Left cardiac atrium (tissue), 4 donors: ENCODE data around the gene GMDS. TPM values are rescaled to one million over a fixed set of nuclear protein-coding genes. Genes with fewer than 3 reads are reported as not detected.
"Not testable (repeated sequence)": the region's sequence is repeated elsewhere in the genome, so short reads cannot be mapped to it uniquely, and the experiment has no call there.

Experiments
- ATAC-seq, 2 donors: fragments of 200-7000 bp; cut with Tn5 transposase; one replicate each; pipeline ENCODE4 v1.9.1; 2020; ENCODE audit warnings: mild to moderate bottlenecking in 2 of 2, moderate library complexity in 2 of 2
- DNase-seq: peaks from one replicate; pipeline ENCODE4 v3.0.0-alpha.2; 2020
- intact Hi-C, 2 donors: fragments of 100-400 bp; cut with DNase I; formaldehyde crosslinking; loops; one replicate each; pipeline versions ENCODE4 v1.14.1 to v1.15.1; 2022 to 2023
- total RNA-seq, 2 donors: library from RNA; stranded (reverse); fragmentation: NEBNext Ultra II Directional; extraction: Animal tissue kit (Norgen Biotek cat#: 25700); gene quantifications; one replicate each; pipeline ENCODE4 v1.2.1, GENCODE V29; 2021
- donor health status: DM: no; HTN: yes; CAD: no.
- donor health status: DM: no; HTN: yes; CAD: no; lungs with severe emphysema.
- donor health status: DM: yes; HTN: yes; CAD: no.
- donor health status: Dilated cardiomyopathy.

Gene GMDS
- total RNA-seq, 2 donors from 2014 or later = 8.4 to 20.8 TPM

DNA sequence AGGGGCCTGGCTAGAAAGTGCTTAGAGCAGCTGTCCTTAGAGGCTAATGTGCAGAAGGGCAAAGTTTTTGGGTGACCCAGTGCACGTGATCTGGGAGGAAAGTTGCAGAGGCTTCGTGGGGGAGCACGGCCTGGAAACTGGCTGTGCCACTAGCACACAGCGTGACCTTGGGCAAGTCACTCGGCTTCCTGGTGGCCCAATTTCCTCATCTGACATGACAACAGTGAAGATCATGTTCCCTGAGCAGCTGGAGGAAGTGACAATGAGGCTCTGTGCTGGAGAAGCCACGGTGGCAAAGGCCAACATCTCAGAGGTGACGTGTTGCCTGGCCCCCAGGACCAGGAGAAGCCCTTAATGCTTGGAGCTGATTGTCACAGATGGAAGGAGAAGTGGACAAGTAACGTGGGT is 536.2 kb downstream of the GMDS start:
- DNase-seq = no peak
- ATAC-seq = no peak
- intact Hi-C loops = no loop called here

DNA sequence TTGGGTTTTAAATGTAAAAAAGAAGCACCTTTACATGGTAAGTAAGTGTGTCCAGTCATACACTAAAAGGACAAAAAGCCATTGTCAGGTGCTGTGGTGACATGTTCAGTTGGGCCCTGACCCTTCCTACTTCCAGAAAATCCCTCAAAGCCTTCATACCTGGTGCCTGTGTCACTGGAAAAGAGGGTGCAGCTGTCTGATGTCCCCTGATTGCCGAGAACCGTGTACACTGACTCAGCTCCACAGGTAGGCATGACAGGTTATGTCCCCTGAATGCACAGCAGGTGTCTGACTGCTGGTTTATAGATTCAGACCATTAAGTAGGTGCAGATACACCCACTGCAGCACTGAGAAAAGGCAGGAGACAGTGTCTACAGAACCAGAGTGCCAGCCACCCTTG is 536.6 kb downstream of the GMDS start:
- DNase-seq (no peak), ATAC-seq (no peak)
- intact Hi-C loops = no loop called here

GRCh38 chr6:1708122-1708521 is 537.3 kb downstream of the GMDS start:
- ATAC-seq (no peak), DNase-seq (no peak)
- intact Hi-C loops = no loop called here

GRCh38 chr6:1705630-1706029 is 539.8 kb downstream of the GMDS start:
- ATAC-seq (no peak), DNase-seq (no peak)
- intact Hi-C loops = no loop called here

DNA sequence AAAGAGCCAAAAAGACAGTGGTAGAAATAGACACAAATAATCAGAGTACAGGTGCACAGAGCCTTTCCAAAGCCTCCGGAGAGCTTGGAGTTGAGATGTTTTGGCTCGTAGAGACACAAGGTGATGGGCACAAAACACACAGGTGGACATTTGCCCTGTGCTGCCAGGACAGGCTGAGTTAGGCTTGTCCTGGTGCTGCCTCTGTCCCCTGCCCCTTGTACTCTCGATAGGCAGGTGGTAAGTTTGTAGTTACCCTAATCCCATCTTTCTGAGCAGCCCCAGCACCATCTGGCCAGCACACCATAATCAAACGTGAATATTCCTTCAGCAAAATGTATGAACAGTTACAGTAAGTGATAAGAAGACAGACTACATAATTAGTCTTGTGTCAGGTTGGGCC is 540.2 kb downstream of the GMDS start:
- ATAC-seq = no peak
- intact Hi-C loops = no loop called here
- DNase-seq = no peak

DNA sequence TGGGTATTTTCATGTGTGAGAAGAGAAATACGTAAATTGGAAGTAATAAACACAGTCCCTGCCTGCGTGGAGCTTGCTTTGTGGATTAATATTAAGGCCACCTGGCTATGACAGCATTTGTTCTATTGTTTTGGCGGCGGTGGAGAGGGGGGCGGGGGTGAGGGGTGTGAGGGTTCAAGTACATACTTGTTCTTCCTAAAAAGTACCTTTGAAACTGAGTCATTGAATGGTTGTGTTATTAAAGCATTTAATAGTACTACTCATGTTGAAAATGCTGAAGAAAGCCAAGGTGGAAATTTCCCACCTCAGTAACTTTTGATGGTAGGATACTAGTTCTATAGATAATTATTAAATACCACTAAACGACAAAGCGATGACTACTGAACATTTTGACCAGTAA is 540.7 kb downstream of the GMDS start:
- ATAC-seq (no peak), DNase-seq (no peak)
- intact Hi-C loops = no loop called here

DNA sequence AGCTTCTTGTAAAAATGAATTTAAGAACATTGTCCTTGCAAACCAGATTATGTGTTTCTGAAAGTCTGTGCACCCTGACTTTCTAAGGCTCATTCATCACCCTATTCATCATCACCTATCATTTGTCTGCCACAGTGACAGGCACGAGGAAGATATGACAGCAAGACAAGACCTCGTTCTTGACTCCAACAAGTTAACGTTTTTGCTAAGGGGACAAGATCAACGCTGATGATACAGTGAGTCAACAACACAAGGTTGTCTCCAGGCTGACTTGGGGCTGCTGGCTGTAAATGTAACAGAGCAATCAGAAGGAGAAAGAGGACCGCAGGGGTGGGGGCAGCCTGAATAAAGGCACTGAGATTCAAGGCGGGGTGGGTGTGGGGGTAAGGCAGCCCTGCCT is 541.5 kb downstream of the GMDS start:
- no peak for DNase-seq
- intact Hi-C loops = no loop called here

DNA sequence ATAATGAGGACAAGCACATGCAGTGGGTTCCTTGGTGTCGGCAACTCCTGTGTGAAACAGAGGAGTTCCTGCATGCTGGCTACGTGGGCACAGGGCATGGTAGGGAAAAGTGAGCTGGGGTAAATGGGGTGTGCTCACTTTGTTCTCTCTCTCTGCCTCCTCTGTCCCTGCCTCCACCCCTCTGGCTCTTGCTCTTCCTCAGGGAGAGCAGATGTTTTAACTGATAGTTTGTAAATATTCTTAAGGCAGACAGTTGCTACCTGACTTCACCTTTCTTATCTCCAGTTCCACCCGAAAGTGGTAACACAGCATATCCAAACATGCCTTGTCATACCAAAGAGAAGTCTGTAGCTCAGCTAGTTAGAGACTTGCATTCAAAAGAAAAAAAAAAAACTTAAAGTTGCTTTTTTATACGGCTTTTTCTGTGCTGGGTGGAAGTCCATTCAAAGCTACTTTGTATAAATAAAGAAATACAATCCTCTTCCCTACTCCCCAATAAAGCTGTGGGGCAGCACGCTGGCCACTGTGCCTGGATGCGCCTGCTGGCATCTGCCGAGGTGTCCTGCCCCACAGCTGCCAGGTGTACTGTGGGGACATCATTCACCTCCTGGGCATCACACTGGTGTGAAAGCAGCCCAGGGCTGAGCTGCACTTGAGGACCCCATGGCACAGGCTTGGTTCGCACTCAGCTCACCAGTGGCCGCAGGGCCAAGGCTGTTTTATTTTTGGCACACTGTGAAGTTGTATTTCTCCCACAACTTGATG is 542.1 kb downstream of the GMDS start:
- DNase-seq = no peak
- intact Hi-C loops = no loop called here
- peak in 1 of 2 donors; percentile 7 for ATAC-seq

More for the DNA sequence above, 541.5 kb downstream of the GMDS start:
- ATAC-seq = no peak

- DNase-seq = no peak
- ATAC-seq = peak in 1 of 2 donors; percentile 21
- intact Hi-C loops = no loop called here
These were observed 542.8 kb downstream of the GMDS start for GRCh38 chr6:1702580-1703051.

DNA sequence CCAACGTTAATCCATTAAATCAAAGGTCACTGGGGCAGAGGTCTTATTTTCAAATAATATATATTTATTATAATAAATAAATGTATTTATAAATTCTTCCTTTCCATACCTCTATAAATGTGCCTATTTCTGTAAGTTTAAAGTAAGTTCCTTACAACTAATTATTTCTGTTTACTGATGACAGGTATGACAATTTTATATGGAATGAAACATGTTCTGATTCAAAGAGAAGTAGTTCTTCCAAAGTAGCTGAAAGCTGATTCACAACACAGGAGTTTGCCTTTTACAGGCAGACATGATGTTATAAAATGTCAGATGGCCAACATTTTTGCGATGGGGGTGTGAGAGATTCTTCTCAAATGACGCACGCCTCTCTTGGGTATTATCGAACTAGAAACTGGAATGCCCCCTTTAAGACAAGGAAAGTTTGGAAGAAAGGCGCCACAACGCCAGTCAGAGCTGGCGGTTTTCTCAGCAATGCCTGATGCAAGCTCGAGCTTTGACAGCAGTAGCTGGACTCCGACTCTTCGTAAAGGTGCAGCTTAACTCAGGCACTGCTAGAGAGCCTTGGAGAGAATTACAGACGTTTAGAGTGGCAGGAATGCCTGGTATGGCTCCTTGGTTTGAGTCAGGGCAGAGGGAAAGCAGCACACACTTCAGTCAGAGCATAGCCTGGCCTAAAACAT is 543.6 kb downstream of the GMDS start:
- peak; percentile 72 for ATAC-seq
- DNase-seq = peak; percentile 35
- intact Hi-C loops = no loop called here

GRCh38 chr6:1700278-1700967 is 545.0 kb downstream of the GMDS start:
- no peak for ATAC-seq
- no peak for DNase-seq
- intact Hi-C loops = no loop called here

GRCh38 chr6:1698527-1698926 is 546.9 kb downstream of the GMDS start:
- intact Hi-C loops = no loop called here
- no peak for ATAC-seq
- no peak for DNase-seq

- DNase-seq (no peak), ATAC-seq (no peak)
- intact Hi-C loops = no loop called here
These were observed 547.6 kb downstream of the GMDS start for GRCh38 chr6:1697688-1698351.

GRCh38 chr6:1696463-1696850 is 548.9 kb downstream of the GMDS start:
- intact Hi-C loops = no loop called here
- ATAC-seq (peak in 1 of 2 donors; percentile 13), DNase-seq (no peak)

GRCh38 chr6:1695546-1696462 is 549.6 kb downstream of the GMDS start:
- intact Hi-C loops = no loop called here
- DNase-seq (peak; percentile 34), ATAC-seq (peak; percentile 34 to 71)

DNA sequence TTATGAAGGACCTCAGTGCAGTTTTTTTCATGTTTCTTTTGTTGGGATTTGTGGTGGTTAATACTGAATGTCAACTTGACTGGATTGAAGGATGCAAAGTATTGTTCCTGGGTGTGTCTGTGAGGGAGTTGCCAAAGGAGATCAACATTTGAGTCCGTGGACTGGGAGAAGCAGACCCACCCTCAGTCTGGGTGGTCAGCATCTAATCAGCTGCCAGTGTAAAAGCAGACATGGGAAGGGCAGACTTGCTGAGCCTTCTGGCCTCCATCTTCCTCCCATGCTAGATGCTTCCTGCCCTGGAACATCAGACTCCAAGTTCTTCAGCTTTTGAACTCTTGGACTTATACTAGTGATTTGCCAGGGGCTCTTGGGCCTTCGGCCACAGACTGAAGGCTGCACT is 553.6 kb downstream of the GMDS start:
- DNase-seq, intact Hi-C loops, ATAC-seq: not testable (repeated sequence)

- DNase-seq, ATAC-seq, intact Hi-C loops: not testable (repeated sequence)
These were observed 554.7 kb downstream of the GMDS start for GRCh38 chr6:1690656-1691055.

DNA sequence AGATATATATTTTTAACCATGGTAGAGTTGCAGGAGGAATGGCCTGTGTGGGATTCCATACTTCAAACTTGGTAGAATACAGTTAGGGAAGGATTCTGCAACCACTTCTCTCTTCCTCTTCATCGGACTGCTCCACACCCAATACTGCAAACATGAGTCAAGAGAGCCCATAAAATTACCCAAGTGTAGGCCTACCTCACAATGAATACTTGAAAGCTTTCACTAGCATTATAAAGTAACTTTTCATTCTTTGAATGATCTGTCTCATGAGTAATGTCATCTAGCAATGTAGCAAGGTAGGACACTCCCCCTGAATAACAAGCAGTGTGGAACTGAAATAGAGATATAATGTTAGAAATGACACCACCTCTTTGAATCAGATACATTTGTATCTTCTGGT is 556.3 kb downstream of the GMDS start:
- DNase-seq (no peak), ATAC-seq (no peak)
- intact Hi-C loops = no loop called here

DNA sequence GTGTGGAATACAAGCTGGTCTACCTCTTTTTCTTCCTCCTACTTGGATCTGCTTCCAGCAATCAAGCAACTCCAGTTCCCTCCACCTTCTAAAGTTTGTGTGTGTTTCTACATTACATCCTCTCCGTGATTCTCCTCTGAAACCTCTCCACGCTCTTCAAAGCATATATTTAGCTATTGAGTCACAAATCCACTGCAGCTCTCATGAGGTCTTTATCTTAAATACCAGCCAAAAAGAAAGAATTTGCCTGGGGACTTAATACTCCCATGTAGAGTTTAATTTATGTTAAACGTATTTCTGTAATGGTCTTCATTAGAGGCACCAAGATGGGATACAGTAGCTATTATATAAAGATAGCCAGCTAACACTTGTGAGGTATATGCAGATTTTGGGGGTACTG is 557.0 kb downstream of the GMDS start:
- no peak for ATAC-seq
- intact Hi-C loops = no loop called here
- DNase-seq = no peak
